Activated CD4-positive, CD25-positive, alpha-beta regulatory T cell treated with anti-CD3 and anti-CD28 coated beads, Interleukin-2, amount 50 U/mL, for 16 hours (primary cell): ENCODE results near the gene STK11.
"Not testable (repeated sequence)": the region's sequence is repeated elsewhere in the genome, so short reads cannot be mapped to it uniquely, and the experiment has no call there.

ENCODE experiments used
- DNase-seq: peaks from one replicate; pipeline ENCODE4 v3.0.0-alpha.2; 2020; ENCODE audit warnings: low read depth, low spot score

Gene STK11

GRCh38 chr19:1208830-1209229 is 3.3 kb downstream of the STK11 start:
- not testable (repeated sequence) for DNase-seq

- no peak for DNase-seq
Observed at GRCh38 chr19:1210227-1210538, 4.6 kb downstream of the STK11 start.

- DNase-seq = no peak
Observed at GRCh38 chr19:1211494-1212234, 6.1 kb downstream of the STK11 start.

- DNase-seq = no peak
Observed at GRCh38 chr19:1213391-1214286, 8.1 kb downstream of the STK11 start.

- DNase-seq = no peak
Observed at GRCh38 chr19:1214299-1214861, 8.8 kb downstream of the STK11 start.

- DNase-seq = no peak
Observed at GRCh38 chr19:1214862-1215731, 9.5 kb downstream of the STK11 start.

GRCh38 chr19:1216756-1217155 is 11.2 kb downstream of the STK11 start:
- no peak for DNase-seq

- DNase-seq = no peak
Observed at GRCh38 chr19:1217366-1217765, 11.8 kb downstream of the STK11 start.

- DNase-seq = no peak
Observed at GRCh38 chr19:1218751-1219567, 13.4 kb downstream of the STK11 start.

GRCh38 chr19:1219786-1220476 is 14.4 kb downstream of the STK11 start:
- DNase-seq = no peak

GRCh38 chr19:1220477-1220930 is 14.9 kb downstream of the STK11 start:
- DNase-seq = no peak

- no peak for DNase-seq
Observed at GRCh38 chr19:1220976-1221903, 15.7 kb downstream of the STK11 start.

GRCh38 chr19:1221904-1222255 is 16.3 kb downstream of the STK11 start:
- DNase-seq = no peak

GRCh38 chr19:1222394-1222793 is 16.8 kb downstream of the STK11 start:
- DNase-seq = no peak

GRCh38 chr19:1223018-1223855 is 17.7 kb downstream of the STK11 start:
- no peak for DNase-seq

GRCh38 chr19:1224047-1224825 is 18.7 kb downstream of the STK11 start:
- no peak for DNase-seq

- DNase-seq = no peak
Observed at GRCh38 chr19:1224847-1225246, 19.3 kb downstream of the STK11 start.
